Stimulated activated CD8-positive, alpha-beta memory T cell treated with anti-CD3 and anti-CD28 coated beads, Interleukin-7, amount 100 ng/mL, for 4 hours (primary cell): ENCODE data around the gene NUP35.

Source experiments
- DNase-seq, 2 donors: peaks; one replicate each; pipeline ENCODE4 v3.0.0-alpha.2; 2020; ENCODE audit warnings: low read depth in 2 of 2

NUP35 gene

GRCh38 chr2:183124222-183124956 lies at the start of gene NUP35:
Gene NUP35 (plus strand): TSS chr2:183124443. CDS start chr2:183124458, 15 bp downstream.
- DNase-seq = peak; percentile 71 to 82

- DNase-seq = no peak
These were observed 46.1 kb upstream of the NUP35 start for GRCh38 chr2:183078163-183078463.

- DNase-seq = peak; percentile 49 to 70
These were observed 45.6 kb upstream of the NUP35 start, which contains the start of gene DUSP19 for GRCh38 chr2:183078464-183079138. Gene DUSP19 (plus strand): TSS chr2:183078747. CDS start chr2:183078934, 187 bp downstream.

- no peak for DNase-seq
These were observed 45.0 kb upstream of the NUP35 start for GRCh38 chr2:183079139-183079775.

GRCh38 chr2:183081911-183082310 lies 42.3 kb upstream of the NUP35 start:
- DNase-seq = no peak

GRCh38 chr2:183088061-183088460 lies 36.2 kb upstream of the NUP35 start:
- no peak for DNase-seq

- DNase-seq = no peak
These were observed 34.9 kb upstream of the NUP35 start for GRCh38 chr2:183089192-183089851.

GRCh38 chr2:183091318-183091953 lies 32.8 kb upstream of the NUP35 start:
- no peak for DNase-seq

GRCh38 chr2:183091954-183092345 lies 32.3 kb upstream of the NUP35 start:
- no peak for DNase-seq

GRCh38 chr2:183093857-183094657 lies 30.2 kb upstream of the NUP35 start:
- DNase-seq = no peak

GRCh38 chr2:183105402-183106134 lies 18.7 kb upstream of the NUP35 start:
- no peak for DNase-seq

GRCh38 chr2:183112577-183112976 lies 11.7 kb upstream of the NUP35 start:
- DNase-seq = no peak

GRCh38 chr2:183113630-183114029 lies 10.6 kb upstream of the NUP35 start:
- no peak for DNase-seq

GRCh38 chr2:183117226-183117625 lies 7.0 kb upstream of the NUP35 start:
- no peak for DNase-seq

- no peak for DNase-seq
These were observed 905 bp upstream of the NUP35 start for GRCh38 chr2:183123117-183123958.

- no peak for DNase-seq
These were observed 353 bp upstream of the NUP35 start for GRCh38 chr2:183123959-183124221.

GRCh38 chr2:183124957-183125255 lies 663 bp downstream of the NUP35 start:
- DNase-seq = no peak

GRCh38 chr2:183125659-183126341 lies 1.6 kb downstream of the NUP35 start:
- no peak for DNase-seq

GRCh38 chr2:183126635-183127034 lies 2.4 kb downstream of the NUP35 start:
- no peak for DNase-seq
